HG03442 (cell line): Measurements from ENCODE around the gene PSMA2.

Experiments used
- ATAC-seq: cut with Tn5 transposase; IDR thresholded peaks from one replicate; pipeline ENCODE4 v1.9.1; 2021; ENCODE audit warnings: mild to moderate bottlenecking, moderate library complexity; ENCODE audit not compliant: unreplicated experiment

The PSMA2 gene

GRCh38 chr7:42940985-42941847, 9.2 kb upstream of the PSMA2 start:
- peak; percentile 52 for ATAC-seq

GRCh38 chr7:42939457-42940240, 7.7 kb upstream of the PSMA2 start:
- ATAC-seq = no peak

DNA sequence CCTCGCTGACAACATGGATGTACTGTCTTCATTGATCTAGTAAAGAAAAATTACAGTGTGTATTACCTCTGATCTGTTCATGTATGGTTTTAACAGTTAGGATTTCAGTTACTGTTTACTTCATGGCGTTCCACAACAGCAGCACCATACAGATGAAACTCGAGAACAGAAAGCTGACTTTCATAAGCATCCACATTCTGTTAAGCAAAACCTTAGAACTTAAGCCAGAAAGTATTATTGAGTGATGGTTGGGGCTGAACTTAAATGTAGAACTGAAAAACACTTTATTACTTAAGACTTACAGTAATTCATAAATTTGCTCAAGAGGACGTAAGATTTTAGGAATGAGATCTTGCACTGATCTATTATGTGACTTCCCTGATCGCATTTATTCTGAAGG, 3.9 kb upstream of the PSMA2 start:
- ATAC-seq = no peak

- ATAC-seq = no peak
These were observed 2.3 kb upstream of the PSMA2 start for GRCh38 chr7:42934291-42934690.

- no peak for ATAC-seq
These were observed 1.0 kb upstream of the PSMA2 start for GRCh38 chr7:42932811-42933591.

DNA sequence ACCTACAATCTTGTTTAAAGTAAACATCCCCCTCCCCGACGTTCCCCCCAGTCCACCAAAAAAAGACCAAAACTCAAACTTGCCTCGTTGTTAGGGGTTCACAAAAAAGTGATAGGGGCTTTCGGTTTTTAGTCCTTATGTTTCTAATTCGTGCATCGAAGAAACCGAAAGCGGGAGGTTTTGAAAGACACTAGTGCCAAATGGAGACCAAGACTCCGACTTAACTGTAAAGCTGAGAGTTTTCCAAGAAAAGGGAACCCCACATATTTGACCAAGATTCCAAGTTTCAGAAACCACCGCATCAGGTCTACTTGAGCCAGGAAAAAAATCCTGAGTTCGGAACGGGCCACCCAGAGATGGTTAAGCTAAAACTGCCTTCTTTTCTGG, 534 bp downstream of the PSMA2 start:
- no peak for ATAC-seq

DNA sequence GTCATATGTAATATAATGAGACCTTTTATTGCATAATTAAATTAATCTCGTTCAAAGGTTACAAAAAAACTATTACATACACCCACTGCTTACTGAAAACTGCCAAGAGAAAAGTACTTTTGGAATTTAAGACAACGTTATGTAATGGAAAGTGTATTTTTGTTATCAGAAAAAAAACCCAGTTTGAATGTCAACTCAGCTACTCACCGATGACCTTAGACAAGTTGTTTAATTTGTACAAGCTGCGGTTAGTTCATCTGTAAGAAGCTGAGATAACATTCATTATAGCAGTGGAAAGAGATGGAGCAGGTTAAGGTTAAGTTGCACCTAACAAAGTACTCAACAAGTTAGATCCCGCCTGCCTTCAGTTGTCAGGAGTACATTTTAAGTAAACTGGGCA, 1.1 kb downstream of the PSMA2 start:
- ATAC-seq = no peak

DNA sequence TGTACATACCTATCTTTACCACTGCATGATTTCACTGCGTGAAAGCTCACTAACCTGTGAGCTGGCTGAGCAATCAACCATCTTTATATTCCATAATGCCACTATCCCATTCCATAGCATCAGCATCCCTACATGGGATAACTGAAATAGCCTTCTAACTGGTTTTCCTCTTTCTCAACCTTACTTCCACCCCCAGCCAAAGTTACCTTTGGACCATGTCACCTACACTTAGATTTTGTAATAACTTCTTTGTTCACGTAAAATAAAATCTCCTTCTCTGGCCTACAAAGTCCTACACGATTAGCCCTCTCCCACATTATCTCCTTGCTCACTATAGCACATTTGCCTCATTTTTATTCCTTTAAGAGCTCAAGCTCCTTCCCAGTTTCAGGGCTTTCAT, 2.5 kb downstream of the PSMA2 start:
- no peak for ATAC-seq

- ATAC-seq = no peak
These were observed 3.2 kb downstream of the PSMA2 start for GRCh38 chr7:42928754-42929153.

GRCh38 chr7:42926204-42926603, 5.8 kb downstream of the PSMA2 start:
- ATAC-seq = no peak

GRCh38 chr7:42925630-42926029, 6.3 kb downstream of the PSMA2 start:
- no peak for ATAC-seq

DNA sequence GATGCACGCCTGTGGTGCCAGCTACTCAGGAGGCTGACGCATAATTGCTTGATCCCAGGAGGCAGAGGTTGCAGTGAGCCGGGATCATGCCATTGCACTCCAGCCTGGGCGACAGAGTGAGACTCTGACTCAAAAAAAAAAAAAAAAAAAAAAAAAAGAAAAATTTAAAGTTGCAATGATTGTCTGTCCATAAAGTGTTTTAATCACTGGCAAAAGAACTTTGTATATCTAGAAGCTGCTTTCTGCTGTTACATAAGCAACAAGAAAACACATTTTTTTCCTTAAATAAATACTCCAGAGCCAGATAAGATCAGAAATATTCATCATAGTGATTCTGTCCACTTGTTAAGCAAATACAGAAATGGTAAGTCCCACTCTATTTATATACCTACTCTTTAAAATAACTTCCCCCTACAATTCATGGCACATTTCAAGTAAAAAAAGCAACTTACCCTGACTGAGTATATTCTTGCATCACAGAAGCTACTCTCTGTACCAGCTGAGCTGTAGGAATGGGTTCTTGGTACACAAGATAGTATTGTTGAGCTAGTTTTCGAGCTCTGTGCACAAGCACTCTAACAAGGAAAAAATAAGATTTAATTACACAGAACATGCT, 7.6 kb downstream of the PSMA2 start:
- no peak for ATAC-seq

DNA sequence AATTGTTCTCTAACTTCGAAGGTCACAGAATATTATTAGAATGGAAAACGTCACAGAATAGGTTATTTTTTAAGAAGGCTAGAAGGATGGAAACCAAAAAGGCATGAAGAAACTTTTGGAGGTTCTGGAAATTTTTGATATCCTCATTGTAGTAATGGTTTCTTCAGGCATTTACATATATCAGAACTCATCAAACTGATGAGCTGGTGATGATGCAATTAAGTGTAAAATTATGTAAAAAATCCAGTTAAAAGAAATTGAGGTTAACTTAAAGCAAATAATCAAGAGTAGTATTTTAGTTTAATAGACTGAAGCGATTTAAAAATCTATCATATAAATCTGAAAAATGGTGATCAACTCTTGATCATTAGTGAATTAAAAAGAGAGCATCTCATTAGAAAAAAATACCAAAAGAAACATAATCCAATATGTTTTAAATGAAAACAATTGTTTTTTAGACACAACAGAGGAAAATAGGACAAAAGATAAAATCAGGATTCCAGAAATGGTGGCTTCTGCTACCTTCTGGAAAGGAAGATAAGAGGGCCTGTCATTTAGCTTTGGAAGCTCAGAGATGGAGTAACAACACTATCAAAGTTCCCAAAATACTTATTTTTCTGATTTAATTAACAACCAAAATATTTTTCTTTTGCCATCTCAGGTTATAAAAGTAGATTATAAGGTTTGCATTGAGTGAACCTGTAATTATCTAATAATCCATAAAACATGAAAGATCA, 9.8 kb downstream of the PSMA2 start:
- ATAC-seq = no peak

GRCh38 chr7:42915356-42915755, 16.6 kb downstream of the PSMA2 start:
- no peak for ATAC-seq

- ATAC-seq = no peak
These were observed 17.4 kb downstream of the PSMA2 start for GRCh38 chr7:42914421-42915045.

DNA sequence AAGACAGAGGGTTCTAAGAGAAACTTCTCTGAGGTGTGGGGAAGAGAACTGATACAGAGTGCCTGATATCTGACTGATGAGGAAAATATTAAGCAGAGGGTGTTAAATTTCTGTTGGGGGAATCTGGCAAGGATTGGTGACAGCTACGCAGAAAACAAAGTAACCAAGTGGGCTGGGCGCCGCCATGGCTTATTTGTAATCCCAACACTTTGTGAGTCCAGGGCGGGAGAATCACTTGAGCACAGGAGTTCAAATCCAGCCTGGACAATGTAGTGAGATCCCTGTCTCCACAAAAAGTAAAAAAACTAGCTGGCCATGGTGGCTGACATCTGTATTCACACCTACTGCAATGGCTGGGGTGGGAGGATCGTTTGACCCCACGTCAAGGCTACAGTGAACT, 18.0 kb downstream of the PSMA2 start:
- ATAC-seq = no peak

DNA sequence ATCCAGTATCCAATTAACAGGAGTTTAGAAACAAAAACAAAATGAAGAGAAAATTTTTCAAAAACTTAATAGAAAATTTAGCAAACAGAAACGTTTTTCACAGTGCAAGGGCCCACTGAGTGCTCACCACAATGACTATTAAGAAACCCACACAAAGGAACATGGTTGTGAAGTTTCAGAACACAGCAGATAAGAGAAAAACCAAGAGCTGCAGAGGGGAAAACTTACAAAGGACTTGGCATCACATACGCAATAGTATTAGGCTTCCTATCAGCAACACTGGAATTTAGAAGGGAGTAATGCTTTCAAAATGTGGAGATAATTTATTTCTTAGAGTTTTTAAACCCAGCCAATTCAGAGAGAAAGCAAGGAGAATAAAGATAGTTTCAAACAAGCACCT, 18.4 kb downstream of the PSMA2 start:
- ATAC-seq = no peak

DNA sequence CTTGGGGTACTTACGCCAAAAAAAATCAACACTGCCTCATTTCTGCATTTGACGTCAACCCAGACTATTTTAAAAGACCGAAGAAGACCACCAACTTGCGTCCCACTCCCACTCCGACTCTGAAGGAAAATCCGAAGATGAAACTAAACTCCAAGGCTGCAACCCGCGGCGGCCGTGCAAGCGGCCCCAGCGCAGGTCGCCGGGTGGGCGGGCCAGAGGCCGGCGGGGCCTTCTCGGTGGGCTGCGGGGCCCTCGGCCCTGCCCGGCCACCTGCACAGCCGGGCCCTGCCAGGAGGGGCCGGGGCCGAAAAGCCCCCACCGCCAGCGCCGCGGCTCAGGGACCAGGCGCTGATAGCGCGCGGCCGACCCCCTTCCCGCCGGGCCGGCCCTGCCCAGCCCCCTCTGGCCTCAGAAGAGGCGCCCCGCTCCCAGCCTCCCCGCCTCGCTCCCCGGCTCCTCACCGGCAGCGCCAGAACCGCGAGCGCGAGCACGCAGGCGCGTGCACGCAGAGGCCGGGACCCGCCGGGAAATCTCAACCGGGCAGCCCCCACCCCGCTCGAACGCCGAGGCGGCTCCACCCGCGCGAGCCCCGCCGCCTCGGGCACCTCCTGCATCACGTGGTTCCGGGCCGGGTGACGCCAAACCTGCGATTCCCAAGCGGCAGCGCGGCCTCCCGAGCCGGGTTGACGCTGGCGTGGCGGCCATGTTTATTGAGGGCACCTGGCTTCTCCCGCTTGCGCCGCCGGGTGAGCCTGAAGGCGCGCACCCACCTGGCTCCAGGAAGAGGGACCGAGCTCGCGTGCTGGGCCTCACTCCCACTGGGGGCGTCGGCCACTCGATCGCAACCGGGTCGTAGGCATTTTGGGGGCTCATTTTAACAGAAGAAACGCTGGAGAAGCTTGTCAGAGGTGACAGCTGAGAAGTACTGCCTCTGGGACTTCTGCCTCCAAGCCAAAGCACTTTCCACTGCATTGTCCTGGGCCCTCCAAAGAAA, 20.2 kb downstream of the PSMA2 start, which contains the start of gene C7orf25:
TSS of gene C7orf25 (minus strand) at position 617 of the 994 bp plus-strand sequence. CDS start 1,170 bp downstream, outside the sequence.
- ATAC-seq = peak; percentile 91
